Activated CD4-positive, CD25-positive, alpha-beta regulatory T cell treated with anti-CD3 and anti-CD28 coated beads, Interleukin-2, amount 50 U/mL, for 24 hours (primary cell): Measurements from ENCODE around the gene NOSTRIN.
"Not testable (repeated sequence)": the region's sequence is repeated elsewhere in the genome, so short reads cannot be mapped to it uniquely, and the experiment has no call there.

Source experiments
- ATAC-seq, 2 donors: fragments of 150-1000 bp; cut with Tn5 transposase; one replicate each; pipeline ENCODE4 v1.10.0; 2021; ENCODE audit warnings: mild to moderate bottlenecking in 1 of 2, moderate library complexity in 1 of 2

The NOSTRIN gene

DNA sequence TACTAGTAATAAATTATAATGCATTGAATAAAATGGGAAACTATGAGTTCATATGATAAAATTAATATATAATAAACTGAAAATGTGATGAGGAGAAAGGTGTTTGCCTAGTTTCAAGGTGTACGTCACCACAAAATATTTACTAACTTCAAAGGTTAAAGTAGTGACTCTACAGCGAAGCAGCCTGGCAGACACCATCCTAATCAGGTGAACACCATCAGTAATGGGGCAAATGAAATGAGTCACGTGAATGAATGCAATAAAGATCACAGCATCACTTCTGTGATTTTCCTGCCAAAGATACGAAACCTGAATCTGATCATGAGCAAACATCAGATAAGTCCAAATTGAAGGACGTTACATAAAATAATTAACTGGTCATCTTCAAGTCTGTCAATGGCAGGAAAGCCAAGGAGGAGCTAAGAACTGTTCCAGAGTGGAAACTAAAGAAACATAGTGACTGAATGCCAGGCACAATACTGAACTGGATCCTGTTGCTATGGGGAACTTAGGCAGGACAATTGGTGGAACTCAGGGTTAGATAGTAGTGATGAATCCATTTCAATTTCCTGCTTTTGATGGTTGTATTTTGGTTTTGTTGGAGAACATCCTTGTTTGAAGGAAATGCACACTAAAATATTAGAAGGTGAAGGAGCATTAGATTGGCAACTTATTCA, 12.1 kb upstream of the NOSTRIN start:
- no peak for ATAC-seq

DNA sequence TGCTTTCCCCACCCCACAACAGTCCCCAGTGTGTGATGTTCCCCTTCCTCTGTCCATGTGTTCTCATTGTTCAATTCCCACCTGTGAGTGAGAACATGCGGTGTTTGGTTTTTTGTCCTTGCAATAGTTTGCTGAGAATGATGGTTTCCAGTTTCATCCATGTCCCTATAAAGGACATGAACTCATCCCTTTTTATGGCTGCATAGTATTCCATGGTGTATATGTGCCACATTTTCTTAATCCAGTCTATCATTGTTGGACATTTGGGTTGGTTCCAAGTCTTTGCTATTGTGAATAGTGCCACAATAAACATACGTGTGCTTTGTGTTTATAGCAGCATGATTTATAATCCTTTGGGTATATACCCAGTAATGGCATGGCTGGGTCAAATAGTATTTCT, 11.3 kb upstream of the NOSTRIN start:
- ATAC-seq = not testable (repeated sequence)

GRCh38 chr2:168793596-168793995, 8.8 kb upstream of the NOSTRIN start:
- ATAC-seq = no peak

- ATAC-seq = no peak
Measured at GRCh38 chr2:168794968-168795367, 7.5 kb upstream of the NOSTRIN start.

DNA sequence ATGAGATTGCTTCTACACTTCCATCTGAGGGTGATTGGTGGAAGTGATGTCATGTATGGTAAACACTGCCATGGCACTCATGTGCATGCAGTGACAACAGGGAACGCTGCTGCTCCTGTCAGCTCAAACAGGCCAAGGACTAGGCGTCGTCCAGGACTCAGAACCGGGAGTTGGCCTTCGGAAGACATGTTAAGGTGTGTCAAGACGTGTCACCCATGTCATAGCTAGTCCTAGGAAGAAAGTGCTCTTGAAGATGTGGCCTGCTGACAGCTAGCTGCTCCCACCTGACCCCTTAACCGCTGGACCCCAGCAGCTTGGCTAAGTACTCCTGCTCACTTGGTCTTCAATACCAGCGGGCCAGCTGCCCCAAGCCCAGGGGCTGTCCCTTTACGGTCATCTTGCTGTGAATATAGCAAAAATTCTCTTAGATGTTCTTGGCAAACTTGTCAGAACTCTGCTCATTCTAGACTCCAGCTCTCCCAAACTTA, 6.3 kb upstream of the NOSTRIN start:
- ATAC-seq = no peak

DNA sequence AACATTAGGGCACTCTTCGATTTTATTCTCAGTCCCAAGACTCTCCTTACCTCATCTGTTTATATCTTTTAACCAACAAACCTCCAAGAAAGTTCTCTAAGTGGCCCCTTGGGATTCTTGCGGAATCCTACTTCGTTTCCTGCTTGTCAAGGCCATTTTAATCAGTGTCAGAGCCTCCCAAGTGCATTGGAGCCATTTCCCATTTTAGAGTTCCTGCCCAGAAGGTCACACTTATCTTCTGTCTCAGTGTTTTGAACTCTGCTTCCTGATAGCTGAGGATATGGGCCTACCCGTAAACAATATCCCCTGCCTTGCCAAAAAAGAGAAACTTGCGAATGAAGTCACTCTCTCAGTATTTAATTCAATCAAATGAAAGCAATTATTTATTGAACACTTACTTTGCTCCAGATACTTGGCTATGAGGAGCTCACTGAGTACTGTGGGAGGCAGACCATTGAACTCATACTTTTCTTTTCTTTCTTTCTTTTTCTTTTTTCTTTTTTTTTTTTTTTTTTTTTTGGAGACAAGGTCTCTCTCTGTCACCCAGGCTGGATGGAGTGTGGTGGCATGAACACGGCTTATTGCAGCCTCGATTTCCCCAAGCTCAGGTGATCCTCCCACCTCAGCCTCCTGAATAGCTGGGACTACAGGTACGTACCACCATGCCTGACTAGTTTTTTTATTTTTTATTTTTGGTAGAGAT, 5.7 kb upstream of the NOSTRIN start:
- ATAC-seq = no peak

GRCh38 chr2:168797286-168797655, 5.2 kb upstream of the NOSTRIN start:
- ATAC-seq = no peak

DNA sequence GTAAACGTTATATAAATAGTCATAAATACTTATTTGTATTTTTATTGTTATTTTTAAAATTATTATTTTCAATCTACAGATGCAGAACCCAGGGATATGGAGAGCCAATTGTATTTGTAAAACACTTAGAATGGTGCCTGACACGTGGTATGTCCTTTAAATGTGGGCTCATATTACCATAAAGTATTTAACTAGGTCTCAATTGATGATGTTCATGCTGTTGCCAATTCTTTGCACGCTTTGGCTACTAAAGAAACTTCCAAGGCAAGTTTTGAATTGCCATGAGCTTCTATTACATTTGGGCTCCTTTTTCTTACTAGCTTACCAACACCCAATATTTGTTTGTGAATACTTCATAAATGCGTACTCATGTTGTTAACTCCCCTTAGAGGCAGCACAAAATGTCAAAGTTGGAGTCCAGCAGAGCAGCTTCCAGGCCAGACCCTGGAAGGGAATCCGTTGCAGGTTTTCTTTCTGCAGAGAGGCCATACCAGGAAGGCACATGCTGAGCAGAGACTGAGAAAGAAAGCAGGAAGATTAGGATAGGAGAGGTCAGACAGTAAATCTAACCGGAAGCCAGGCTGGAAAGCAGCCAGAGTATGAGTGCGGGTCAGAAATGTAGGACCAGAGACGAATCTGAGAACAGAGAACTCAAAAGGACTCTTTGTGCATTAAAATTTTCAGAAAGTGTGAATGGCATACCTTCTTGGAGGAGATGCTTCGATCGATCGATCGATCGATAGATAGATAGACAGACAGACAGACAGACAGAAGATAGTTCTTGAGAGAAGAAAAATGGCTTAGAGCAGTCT, 4.2 kb upstream of the NOSTRIN start:
- no peak for ATAC-seq

DNA sequence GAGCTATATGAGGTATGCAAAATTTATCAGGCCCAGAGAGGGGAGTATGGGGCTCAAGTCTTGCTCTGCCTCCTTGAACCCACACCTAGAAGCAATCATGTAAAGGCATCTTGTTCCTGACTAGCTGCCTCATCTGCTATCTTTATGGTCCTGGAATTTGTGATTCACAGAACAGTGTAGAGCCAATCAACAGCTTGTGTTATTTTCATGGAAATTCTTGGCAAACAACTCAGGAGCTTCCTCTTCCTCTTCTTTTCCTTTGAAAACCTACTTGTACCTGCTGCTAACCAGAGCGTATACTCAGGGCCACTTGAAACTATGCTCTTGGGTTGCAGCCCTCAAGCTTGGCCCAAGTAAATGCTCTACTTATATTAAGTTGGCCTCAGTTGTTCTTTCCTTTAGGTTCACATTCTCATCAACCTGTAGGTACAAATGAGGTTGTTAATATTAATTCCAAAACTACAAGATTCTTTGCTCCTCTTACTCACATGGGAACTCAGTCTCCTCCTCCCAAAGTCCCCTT, 3.5 kb upstream of the NOSTRIN start:
- ATAC-seq = no peak

GRCh38 chr2:168801471-168801870, 966 bp upstream of the NOSTRIN start:
- ATAC-seq = no peak

- ATAC-seq = no peak
Measured at GRCh38 chr2:168802859-168803725, 655 bp downstream of the NOSTRIN start.

DNA sequence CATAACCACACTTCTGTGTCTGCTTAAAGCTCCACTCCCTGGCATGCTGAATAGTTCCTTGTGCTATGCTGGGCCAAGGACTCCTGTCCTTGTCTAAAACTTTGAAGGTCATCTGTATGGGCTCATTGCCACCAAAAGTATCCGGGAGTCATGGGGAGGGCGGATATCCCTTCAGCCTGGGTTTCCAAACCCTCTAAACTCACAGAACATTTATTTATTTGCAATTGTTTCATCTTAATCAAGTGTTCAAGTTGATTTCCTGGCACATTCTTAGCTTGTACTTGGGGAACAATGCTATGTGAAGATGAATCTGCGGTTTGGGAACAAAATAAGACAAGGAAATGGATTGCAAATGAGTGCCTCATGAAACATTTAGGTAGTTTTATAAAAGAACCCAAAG, 1.8 kb downstream of the NOSTRIN start:
- no peak for ATAC-seq

- no peak for ATAC-seq
Measured at GRCh38 chr2:168805615-168806014, 3.2 kb downstream of the NOSTRIN start.

- no peak for ATAC-seq
Measured at GRCh38 chr2:168809537-168809936, 7.1 kb downstream of the NOSTRIN start.

- ATAC-seq = no peak
Measured at GRCh38 chr2:168810235-168810634, 7.8 kb downstream of the NOSTRIN start.

DNA sequence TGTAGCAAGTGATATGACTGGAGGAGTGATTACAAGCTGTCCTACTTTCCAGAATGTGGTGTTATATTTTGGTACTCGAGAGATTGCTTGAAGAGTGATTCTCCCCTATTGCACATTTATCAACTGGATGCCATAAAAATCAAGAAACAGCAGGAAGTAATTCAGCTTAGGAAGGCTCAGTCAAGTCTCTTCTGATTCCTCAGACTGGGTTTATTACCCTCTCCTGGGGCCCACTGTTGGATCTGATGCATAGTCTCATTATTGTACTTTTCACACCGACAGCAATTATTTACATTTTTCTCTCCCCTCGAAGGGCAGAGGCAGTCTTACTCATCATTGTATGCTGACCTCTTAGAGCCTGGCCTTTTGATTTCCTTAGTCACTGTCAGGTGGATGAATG, 9.3 kb downstream of the NOSTRIN start:
- ATAC-seq = no peak

- ATAC-seq = no peak
Measured at GRCh38 chr2:168814046-168814445, 11.6 kb downstream of the NOSTRIN start.

DNA sequence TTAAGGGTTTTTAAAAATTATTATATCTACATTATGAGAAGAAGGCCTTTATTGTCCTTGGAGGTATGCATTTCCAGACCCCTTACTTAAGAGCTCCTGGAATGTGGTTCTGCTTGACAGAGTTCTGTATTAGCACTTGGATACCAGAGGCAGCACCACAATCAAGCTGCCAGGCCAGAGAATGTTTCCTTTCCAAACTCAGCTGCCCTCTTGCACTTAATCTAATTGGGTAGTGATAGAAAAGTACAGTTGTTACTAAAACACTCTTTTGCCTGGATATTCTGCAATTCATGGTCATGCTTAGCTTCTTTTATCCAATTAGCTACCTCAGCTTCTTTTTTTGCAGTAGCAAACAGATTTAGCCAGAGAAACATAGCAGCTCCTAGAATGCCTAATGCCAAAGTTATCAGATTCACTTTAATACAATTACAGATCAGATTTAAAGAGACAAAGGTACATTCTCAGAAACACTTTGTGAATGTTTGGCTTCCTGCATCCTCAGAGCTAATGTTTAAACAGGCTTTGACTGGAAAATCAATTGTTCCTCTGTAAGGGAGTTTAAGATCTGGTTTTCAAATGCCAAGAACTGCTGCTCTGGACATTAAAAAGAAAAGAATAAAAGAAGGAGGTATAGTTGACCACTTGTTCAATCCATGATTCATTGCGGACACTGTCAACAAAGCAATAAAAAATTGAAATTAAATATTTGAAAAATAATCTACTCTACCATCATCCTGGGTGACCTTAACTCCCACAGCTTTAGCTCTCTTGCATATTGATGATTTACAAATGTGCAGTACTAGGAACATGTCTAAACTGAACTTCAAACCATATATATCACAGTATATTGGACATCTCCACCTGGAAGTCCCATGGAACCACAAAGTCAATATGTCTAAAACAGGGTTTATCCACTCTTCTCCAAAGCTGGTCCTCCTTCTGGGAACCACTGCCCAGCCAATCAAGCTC, 12.8 kb downstream of the NOSTRIN start:
- ATAC-seq = no peak

DNA sequence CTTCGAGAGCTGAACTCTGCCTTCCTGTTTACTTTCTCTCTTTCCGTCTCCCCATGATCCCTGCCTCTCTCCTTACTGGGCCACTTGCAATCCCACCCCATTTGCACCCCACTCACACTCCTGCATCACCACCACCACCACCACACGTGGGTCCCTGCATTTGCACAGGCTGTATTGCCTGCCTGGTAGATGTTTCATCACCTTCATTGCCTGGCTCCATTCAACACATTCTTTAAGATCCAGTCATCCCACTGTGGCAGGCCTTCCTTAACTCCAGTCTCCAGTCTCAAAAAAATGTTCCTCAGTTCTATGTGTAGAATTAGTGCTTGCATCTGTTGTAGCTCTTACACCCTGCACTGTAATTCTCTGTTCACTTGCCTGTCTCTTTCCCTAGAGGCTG, 13.9 kb downstream of the NOSTRIN start:
- no peak for ATAC-seq

DNA sequence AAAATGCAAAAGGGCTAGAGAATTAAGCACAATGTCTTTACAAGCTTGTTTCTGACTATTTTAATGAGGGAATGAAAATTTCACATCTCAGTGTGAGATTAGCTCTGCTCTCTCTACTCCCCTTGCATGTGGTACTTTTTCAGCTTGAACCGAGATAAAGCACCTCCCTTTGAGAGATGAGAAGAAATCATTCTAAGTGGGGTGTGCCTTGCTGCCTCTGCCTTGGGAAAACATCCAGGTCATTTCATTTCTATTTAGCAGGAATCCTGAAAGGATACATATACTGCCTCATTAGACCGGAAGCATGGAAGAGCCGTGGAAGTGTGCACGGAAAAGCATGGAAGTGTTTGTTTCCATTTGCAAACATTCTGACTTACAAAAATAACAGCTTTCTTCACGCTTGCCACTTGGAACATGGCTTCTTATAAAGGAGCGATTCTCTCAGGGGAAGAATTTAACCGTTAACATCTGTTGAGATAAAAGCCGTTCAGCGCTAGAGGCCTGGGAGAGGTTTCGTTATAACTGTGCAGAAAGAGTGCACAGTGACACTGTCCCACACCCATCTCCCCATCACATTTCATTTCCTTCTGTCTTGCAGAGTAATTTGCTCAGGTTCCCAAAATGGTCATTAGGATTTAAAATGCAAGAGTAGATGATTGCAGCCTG, 16.7 kb downstream of the NOSTRIN start:
- ATAC-seq = no peak
